Stimulated activated CD8-positive, alpha-beta memory T cell treated with anti-CD3 and anti-CD28 coated beads, Interleukin-12 subunit alpha, Interleukin-12 subunit beta, amount 100 ng/mL, for 4 hours (primary cell): ENCODE measurements around the gene PTPRZ1.

ENCODE experiments used
- DNase-seq: peaks from one replicate; pipeline ENCODE4 v3.0.0-alpha.2; 2020; ENCODE audit warnings: low read depth

PTPRZ1 gene

DNA sequence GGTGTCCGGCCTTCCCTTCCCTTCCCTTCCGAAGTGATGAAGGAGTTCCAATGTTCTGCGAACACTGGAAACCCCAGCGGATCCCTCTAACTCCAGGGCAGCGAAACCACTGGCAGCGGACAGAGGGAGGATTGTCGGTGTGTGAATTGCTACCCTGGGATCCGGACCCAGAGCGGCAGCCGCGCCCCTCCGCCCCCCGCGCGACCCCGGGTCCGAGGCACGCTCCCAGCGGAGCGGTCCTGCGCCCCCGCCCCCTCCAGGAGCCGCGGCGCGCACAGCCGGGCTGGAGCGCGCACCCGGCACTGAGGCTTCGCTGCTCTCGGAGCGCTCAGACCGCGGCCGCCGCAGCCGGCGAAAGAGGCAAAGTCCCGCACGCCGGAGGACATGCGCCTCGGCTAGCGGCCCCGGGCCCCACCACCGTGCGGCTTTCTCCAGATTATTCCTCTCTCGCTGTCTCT is at the start of gene PTPRZ1:
Gene PTPRZ1, plus strand, starts transcription at position 331 of the 458 bp plus-strand sequence. CDS start 339 bp downstream, outside the sequence.
- no peak for DNase-seq

GRCh38 chr7:121824276-121824675 is 48.7 kb upstream of the PTPRZ1 start:
- DNase-seq: no peak

- DNase-seq: no peak
These were observed 41.6 kb upstream of the PTPRZ1 start for GRCh38 chr7:121831351-121831750.

DNA sequence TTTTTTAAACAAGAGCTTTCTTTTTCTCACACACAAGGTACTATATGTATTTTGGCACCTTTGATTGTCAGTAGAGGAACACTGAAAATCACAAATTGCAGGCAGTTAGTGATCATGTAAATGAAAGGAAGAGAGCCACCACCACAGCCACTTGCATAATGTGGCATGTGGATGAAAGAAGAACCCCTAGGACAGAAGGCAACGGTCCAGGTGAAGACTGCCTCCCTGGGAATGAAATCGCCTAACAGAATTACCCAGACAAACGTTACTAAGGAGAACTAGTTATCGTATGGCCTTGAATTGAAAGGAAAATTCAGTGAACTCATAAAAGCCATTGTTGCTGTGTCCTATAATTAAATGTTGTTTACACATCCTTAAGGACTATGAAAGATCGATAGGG is 41.2 kb upstream of the PTPRZ1 start:
- DNase-seq: no peak

- no peak for DNase-seq
These were observed 40.6 kb upstream of the PTPRZ1 start for GRCh38 chr7:121832347-121832746.

DNA sequence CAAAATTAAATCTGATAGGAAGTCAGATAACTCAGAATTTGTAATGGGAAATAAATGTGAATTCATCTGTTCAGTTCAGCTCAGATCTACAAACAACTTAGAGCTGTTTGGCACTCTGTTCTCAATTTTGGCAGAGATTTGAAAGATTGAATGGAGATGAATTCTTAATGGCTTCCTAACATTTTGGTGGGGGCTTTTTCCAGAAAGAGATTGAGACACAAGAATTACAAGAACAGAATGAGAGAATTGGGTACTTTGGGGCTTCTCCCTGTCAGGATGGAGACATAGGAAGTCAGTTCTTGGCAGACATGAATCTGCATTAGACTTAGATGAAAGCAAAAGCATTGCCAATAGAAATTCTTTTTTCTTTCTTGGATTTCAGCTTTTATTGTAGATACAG is 39.0 kb upstream of the PTPRZ1 start:
- no peak for DNase-seq

- DNase-seq: no peak
These were observed 35.5 kb upstream of the PTPRZ1 start for GRCh38 chr7:121837462-121837861.

DNA sequence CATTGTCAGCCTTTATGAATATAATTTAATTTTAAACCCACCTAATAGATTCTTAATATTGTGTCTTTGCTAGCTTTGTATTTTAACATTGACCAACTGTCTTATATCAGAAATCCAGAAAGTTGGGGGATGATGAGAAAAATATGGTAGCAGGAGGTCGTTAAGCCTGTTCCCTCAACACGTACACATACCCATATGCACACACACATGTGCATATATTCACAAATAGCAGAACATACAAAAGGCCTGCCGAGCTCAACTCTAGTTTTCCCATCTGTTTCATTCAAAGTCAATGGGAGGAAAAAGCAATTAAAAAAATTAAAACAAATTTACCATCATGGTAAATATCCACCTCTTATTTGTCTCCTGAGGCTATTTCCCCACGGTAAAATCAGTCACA is 25.9 kb upstream of the PTPRZ1 start:
- no peak for DNase-seq

GRCh38 chr7:121853307-121853706 is 19.7 kb upstream of the PTPRZ1 start:
- DNase-seq: no peak

DNA sequence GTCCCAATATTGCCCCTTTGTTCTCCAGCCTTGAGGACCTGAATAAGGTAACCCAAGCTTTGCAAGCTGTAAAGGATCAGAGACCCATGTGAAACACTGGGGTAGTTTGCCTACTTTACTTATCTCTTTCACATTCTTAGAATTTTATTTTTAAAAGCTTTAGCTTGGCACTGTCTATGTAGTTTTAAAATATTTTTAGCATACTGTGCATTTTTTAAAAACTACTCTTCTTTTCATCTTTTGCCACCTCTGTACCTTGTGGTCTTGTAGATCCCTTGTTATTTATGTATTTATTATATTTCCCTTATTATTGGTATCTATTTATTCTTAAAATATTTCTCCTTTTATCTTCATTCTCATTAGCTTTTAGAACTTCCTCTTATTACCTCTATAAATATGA is 12.0 kb upstream of the PTPRZ1 start:
- no peak for DNase-seq

- DNase-seq: no peak
These were observed 10.4 kb upstream of the PTPRZ1 start for GRCh38 chr7:121862591-121862990.

DNA sequence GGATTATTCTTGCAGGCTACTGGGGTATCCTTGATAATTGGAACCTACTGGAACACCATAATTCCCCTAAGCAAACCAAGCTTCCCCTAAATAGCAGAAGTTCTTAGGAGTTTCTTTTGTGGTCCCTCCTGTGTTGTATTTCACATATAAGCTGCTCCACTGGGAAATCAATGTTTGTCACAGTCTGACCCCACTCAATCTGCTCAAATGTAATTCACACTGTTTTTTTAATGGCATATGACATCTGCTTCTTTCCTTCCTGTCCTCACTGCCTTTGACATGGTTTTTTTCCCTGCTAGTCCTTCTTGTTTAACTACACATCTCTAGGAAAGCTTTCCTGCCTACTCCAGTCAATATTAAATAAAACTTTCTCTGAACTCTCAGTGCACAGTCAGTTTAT is 1.8 kb upstream of the PTPRZ1 start:
- no peak for DNase-seq

DNA sequence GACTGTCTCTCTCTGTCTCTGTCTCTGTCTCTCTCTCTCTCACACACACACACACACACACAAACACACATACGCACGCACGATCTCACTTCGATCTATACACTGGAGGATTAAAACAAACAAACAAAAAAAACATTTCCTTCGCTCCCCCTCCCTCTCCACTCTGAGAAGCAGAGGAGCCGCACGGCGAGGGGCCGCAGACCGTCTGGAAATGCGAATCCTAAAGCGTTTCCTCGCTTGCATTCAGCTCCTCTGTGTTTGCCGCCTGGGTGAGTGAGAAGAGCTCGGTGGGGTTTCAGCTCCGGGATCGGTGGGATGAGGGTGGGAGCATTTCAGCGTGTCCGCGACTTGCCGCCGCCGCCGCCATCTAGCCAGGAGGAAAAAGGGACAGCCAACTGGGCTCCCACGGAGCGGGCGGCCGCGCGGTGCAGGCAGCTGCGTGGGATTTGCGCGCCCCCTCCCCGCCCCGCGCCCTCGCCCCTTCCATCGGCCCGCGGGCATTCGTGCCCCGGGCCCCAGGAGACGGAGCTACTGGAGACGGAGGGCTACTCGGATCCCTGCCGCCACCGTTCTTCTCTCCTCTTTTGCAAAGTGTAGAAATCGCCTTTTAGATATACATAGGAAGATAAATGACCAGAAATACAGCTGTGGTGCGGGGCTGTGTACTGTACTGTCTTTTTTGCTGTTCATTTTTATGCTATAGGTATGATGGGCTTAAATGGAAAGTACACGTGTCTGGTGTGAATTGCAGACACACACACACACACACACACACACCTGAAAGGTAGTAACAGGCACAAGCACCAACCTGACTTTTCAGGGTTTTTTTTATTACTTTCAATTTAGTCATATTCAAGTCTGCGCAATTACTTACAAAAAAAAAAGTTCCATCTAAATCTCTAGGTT is 581 bp downstream of the PTPRZ1 start:
- DNase-seq: no peak

GRCh38 chr7:121874298-121874697 is 1.3 kb downstream of the PTPRZ1 start:
- DNase-seq: no peak

- DNase-seq: no peak
These were observed 2.2 kb downstream of the PTPRZ1 start for GRCh38 chr7:121875203-121875602.

DNA sequence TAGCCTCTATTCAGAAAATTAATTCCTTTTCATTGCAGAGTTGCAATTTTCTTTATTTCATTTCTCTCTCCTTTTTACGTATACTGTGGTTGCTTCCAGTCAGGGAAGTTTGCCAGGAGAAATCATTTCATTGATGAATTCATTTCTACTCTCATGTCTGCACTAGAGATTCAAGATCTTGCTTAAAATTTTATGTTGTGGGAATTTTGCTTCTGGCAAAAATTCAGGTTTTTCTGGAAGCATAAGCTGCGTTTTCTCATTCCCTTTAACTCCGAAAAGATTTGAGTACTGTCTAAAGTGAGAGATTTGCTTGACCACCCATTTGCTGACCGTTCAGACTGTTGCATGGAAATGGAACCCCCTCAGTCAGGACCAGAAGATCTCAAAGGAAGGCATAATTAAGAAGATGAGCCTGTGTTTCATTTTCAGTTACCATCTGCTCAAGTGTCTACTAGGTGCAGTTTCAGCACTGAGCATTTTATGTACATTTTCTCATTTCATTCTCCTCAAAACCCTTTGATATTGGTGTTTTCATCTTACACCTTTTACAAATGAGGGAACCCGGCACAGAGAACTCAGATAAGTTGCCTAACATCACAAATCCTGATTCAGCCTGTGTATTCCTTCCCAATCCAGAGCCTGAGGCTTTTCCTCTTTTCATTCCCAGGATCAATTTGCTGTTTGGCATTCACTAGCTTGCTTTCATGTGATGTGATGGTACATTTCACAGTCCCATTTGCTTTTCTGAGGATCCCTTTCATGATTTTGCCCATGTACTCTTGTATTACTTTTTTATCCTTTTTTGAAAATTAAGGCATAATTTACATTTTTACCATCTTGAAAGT is 3.9 kb downstream of the PTPRZ1 start:
- DNase-seq: no peak

- no peak for DNase-seq
These were observed 6.0 kb downstream of the PTPRZ1 start for GRCh38 chr7:121878918-121879464.

DNA sequence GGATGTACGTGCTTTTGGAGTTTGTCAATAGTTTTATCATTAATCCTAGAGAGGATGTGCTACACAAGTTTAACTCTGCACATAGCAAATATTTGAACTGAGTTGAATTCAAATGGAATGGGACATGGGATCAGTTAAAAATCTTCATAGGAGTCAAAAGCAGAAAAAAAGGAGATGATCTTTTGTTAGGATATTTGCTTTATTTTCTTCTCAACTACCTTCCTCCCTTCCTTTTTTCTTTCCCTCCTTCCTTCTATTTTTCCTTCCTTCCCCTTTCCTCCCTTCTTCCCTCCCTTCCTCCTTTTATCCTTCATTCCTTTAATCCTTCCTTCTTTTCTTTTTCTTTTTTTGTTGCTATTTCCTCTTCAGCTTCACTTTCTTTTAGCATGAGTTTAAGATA is 6.6 kb downstream of the PTPRZ1 start:
- DNase-seq: no peak

- no peak for DNase-seq
These were observed 9.8 kb downstream of the PTPRZ1 start for GRCh38 chr7:121882731-121883130.

GRCh38 chr7:121885166-121885920 is 12.4 kb downstream of the PTPRZ1 start:
- no peak for DNase-seq

- no peak for DNase-seq
These were observed 14.7 kb downstream of the PTPRZ1 start for GRCh38 chr7:121887634-121888033.

GRCh38 chr7:121890833-121891232 is 17.9 kb downstream of the PTPRZ1 start:
- DNase-seq: no peak
